Upper lobe of left lung (tissue), 4 donors: Measurements from ENCODE around the gene IGFBP3.
A peak's percentile ranks its signal among the peaks of the same experiment; 100 is the strongest.

Source experiments
- CTCF ChIP-seq, 6 experiments: fragments of 450-650 bp in 4 of 6; fragments of 200-600 bp in 2 of 6; sonication (generic) in 2 of 6; IDR thresholded peaks; one replicate each; pipeline ENCODE4 v1.5.1; 2016 to 2019; ENCODE audit warnings: antibody characterized with exemption in 6 of 6
- EP300 ChIP-seq, 4 donors: sonication (generic); formaldehyde crosslinking; IDR thresholded peaks; one replicate each; pipeline ENCODE4 v1.5.1; 2017; ENCODE audit warnings: antibody characterized with exemption in 4 of 4, control low read depth in 2 of 4
- POLR2A ChIP-seq, 4 donors: fragments of 450-650 bp; IDR thresholded peaks; one replicate each; pipeline ENCODE4 v1.5.1; 2016 to 2017; ENCODE audit warnings: antibody characterized with exemption in 4 of 4, mild to moderate bottlenecking in 2 of 4

DNA sequence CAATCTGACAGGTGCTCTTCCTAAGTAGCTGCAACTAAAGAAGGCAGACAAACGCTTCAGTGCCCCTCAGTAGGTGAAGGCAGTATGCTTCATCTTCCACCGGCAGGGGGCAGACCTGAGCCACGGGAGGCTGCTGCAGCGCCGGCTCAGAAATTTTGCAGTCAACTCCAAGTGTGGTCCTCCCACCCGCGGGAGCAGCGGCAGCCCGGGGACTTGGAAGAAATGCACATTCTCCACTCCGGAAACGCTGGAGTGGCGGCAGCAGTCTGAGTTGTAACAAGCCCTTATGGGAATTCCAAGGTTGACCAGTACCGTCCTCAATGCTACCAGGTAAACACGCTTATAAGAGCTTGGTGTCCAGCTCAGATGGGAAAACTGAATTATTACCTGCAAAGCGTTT is 3.4 kb downstream of the IGFBP3 start:
- TF ChIP-seq POLR2A (IDR thresholded peaks at IDR 0.05), result no peak
- TF ChIP-seq EP300 (IDR thresholded peaks at IDR 0.05), result no peak
- TF ChIP-seq CTCF (IDR thresholded peaks at IDR 0.05), result peak; percentile 76 to 90 (median 82)
